GM19099 (cell line): ENCODE data around the gene MED29.

Experiments used
- POLR2A ChIP-seq: IDR thresholded peaks from 3 replicates; pipeline ENCODE4 v1.6.1; 2011; ENCODE audit warnings: low read depth; ENCODE audit not compliant: insufficient read length; ENCODE audit errors: extremely low read depth

Gene MED29

GRCh38 chr19:39401549-39402345 lies 10.6 kb downstream of the MED29 start:
- peak; percentile 43 for TF ChIP-seq POLR2A

- TF ChIP-seq POLR2A, result peak; percentile 36
Measured at GRCh38 chr19:39402346-39403300, 11.4 kb downstream of the MED29 start.

GRCh38 chr19:39403331-39404312 lies 12.4 kb downstream of the MED29 start:
- peak; percentile 53 for TF ChIP-seq POLR2A

- peak; percentile 12 for TF ChIP-seq POLR2A
Measured at GRCh38 chr19:39405261-39405957, 14.2 kb downstream of the MED29 start.

GRCh38 chr19:39405958-39406655 lies 14.9 kb downstream of the MED29 start:
- no peak for TF ChIP-seq POLR2A

GRCh38 chr19:39406656-39407409 lies 15.7 kb downstream of the MED29 start, which contains the start of gene ZFP36:
Gene ZFP36 (plus strand): TSS chr19:39406847. CDS start chr19:39406905, 58 bp downstream.
- peak; percentile 100 for TF ChIP-seq POLR2A

GRCh38 chr19:39407410-39407659 lies 16.2 kb downstream of the MED29 start:
- TF ChIP-seq POLR2A, result no peak

- peak; percentile 36 for TF ChIP-seq POLR2A
Measured at GRCh38 chr19:39407660-39408391, 16.6 kb downstream of the MED29 start.

- peak; percentile 19 for TF ChIP-seq POLR2A
Measured at GRCh38 chr19:39408392-39409207, 17.4 kb downstream of the MED29 start.

- TF ChIP-seq POLR2A, result peak; percentile 78
Measured at GRCh38 chr19:39409208-39410016, 18.2 kb downstream of the MED29 start.
